HL-60/S4 treated with retinoic acid at 250 ng/mL for 4 days and 3 days (cell line): ENCODE results near the gene CELF2.
"Not testable (repeated sequence)": the region's sequence is repeated elsewhere in the genome, so short reads cannot be mapped to it uniquely, and the experiment has no call there.

Source experiments
- in situ Hi-C: fragments of 300-500 bp; cut with MboI; formaldehyde crosslinking; loops from 2 replicates; pipeline ENCODE4 v1.7.0; 2022; ENCODE audit warnings: low sequenced_read_pairs

CELF2 gene

GRCh38 chr10:11120711-11121110 is 103.0 kb downstream of the CELF2 start:
- in situ Hi-C loops, result no loop called here

GRCh38 chr10:11123892-11124291 is 106.2 kb downstream of the CELF2 start:
- in situ Hi-C loops, result not testable (repeated sequence)

GRCh38 chr10:11125004-11125403 is 107.3 kb downstream of the CELF2 start:
- in situ Hi-C loops, result no loop called here

- in situ Hi-C loops, result not testable (repeated sequence)
Measured at GRCh38 chr10:11127017-11127416, 109.3 kb downstream of the CELF2 start.

GRCh38 chr10:11131112-11131639 is 113.5 kb downstream of the CELF2 start:
- in situ Hi-C loops, result no loop called here

- in situ Hi-C loops, result no loop called here
Measured at GRCh38 chr10:11134411-11134810, 116.7 kb downstream of the CELF2 start.

- in situ Hi-C loops, result no loop called here
Measured at GRCh38 chr10:11135709-11136108, 118.0 kb downstream of the CELF2 start.

GRCh38 chr10:11138314-11139033 is 120.8 kb downstream of the CELF2 start:
- in situ Hi-C loops, result no loop called here

- in situ Hi-C loops, result no loop called here
Measured at GRCh38 chr10:11140963-11141362, 123.3 kb downstream of the CELF2 start.

GRCh38 chr10:11141571-11142091 is 124.0 kb downstream of the CELF2 start:
- in situ Hi-C loops, result no loop called here

- in situ Hi-C loops, result no loop called here
Measured at GRCh38 chr10:11142777-11143176, 125.1 kb downstream of the CELF2 start.

GRCh38 chr10:11143242-11143641 is 125.6 kb downstream of the CELF2 start:
- in situ Hi-C loops, result no loop called here

- in situ Hi-C loops, result no loop called here
Measured at GRCh38 chr10:11144626-11145494, 127.2 kb downstream of the CELF2 start.

- in situ Hi-C loops, result no loop called here
Measured at GRCh38 chr10:11145495-11145855, 127.8 kb downstream of the CELF2 start.

- in situ Hi-C loops, result no loop called here
Measured at GRCh38 chr10:11146402-11147171, 128.9 kb downstream of the CELF2 start.

GRCh38 chr10:11147722-11148121 is 130.1 kb downstream of the CELF2 start:
- in situ Hi-C loops, result no loop called here

GRCh38 chr10:11148142-11149028 is 130.7 kb downstream of the CELF2 start:
- in situ Hi-C loops, result no loop called here

- in situ Hi-C loops, result no loop called here
Measured at GRCh38 chr10:11149807-11150141, 132.1 kb downstream of the CELF2 start.

- in situ Hi-C loops, result no loop called here
Measured at GRCh38 chr10:11150231-11150731, 132.6 kb downstream of the CELF2 start.

GRCh38 chr10:11150879-11151415 is 133.3 kb downstream of the CELF2 start:
- in situ Hi-C loops, result no loop called here
